Amygdala (tissue), 56 donors: Measurements from ENCODE around the gene RFTN1.

Experiments used
- DNase-seq, 56 donors: peaks; one replicate each; lab custom pipeline; 2025; lab: John Stamatoyannopoulos, UW

Gene RFTN1

DNA sequence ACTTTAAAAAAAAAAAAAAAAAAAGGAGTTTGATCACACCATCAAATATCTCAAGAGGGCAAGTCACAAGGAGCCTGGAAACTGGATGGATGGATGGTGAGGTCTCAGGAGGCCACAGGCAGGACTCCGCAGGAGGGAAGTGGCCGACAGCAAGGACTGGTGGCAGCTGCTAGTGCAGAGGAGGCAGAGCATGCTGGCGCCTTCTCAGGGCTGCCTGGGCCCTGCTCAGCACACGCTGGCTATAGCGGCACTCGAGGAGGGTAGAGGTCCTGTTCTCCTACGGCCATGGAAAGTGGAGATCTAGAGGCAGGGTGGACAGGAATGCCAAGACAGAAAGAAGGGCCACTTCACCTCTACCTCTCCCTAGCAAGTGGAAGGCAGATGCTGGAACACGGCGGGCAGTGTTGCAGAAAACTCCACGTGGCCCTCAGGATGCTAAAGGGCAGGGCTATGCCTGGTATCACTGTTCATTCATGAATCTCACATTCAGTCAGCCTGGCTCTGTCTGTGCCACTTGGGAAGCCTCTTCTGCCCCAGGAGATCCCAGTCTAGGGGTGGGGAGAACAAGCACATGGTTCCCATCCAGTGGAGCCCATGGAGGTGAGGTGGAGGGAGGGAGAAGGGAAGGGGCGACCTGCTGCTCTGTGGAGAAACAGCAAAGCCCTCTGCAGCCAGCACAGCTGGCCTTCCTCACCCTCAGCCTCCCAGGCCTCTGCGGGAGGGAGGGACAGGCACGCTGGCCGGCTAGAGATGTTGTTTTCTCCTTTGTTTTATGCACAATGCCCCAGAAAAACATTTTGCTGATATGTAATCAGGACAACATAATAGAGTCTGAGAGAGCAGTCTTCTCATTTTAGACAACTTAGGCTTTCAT lies 177.5 kb downstream of the RFTN1 start:
- no peak for DNase-seq

DNA sequence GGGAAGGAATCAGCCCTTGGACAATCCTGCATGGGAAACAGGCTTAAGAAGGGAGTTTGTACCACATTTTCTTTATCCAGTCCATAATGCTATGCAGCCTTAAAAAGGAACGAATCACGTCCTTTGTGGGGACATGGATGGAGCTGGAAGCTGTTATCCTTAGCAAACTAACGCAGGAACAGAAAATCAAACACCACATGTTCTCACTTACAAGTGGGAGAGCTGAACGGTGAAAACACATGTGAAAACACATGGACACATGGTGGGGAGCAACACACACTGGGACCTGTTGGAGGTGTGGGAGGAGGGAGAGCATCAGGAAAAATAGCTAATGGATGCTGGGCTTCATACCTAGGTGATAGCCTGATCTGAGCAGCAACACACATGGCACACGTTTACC lies 178.2 kb downstream of the RFTN1 start:
- no peak for DNase-seq

DNA sequence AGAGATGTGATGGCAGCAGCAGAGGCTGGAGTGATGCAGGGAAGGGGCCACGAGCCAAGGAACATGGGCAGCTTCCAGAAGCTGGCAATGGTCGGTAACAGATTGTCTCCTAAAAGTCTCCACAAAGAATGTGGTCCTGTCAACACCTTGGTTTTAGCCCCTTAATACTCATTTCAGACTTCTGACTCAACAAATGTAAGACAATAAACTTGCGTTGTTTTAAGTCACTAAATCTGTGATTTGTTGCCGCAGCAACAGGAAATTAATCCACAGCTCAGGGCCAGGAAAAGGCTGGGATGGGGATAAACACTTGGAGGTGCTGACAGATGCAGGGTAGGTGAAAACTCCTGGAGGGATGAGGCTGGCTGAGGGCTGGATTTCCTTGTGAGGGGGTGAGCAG lies 178.6 kb downstream of the RFTN1 start:
- DNase-seq, result no peak

DNA sequence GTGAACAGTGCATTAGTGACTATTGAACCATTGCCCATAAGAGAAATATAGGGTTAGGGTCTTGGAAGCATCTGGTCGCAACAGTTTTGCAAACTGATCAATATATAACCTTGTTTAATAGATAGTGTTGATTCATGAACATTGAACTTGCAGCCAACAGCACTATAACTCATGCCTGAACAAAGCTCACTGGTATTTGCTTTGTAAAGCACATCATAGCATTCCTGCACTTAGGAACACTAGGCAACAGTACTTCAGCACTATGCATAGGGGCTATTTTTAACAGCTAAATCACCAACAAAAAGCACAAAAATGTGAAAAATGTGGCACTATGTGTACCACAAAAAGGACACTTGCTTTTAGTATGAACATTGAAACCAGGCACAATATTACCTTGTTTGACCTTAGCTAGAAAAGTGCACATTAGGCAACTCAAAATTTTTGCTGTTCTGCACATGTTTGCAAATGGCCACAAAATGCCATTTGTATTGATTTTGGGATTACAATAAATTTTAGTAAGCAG lies 180.5 kb downstream of the RFTN1 start:
- DNase-seq, result no peak

DNA sequence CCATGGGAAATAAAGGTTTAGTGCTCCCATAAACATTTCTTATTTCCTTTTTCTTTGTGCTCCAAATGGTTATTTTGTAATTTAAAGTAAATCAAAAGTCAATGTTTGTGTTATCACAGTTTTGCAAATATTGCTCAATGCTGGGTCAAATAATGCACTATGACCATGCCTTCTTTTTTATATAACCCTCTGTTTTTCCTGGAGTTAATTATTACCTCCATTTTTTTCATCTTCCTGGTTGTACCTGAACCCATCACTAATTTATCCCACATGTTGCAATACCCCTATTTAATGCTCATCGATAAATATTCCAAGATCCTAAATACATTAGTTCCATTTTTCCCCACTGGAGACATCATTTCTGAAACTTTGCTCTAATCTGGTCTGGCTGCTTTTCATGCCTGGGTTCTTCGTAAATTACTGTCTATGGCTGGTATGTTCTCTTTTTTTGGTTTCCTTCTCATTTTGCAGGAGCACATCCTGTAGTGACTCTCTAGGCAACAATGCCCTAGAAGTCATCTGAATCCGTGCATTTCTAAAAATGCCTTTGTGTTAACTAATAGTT lies 182.1 kb downstream of the RFTN1 start:
- DNase-seq, result no peak

DNA sequence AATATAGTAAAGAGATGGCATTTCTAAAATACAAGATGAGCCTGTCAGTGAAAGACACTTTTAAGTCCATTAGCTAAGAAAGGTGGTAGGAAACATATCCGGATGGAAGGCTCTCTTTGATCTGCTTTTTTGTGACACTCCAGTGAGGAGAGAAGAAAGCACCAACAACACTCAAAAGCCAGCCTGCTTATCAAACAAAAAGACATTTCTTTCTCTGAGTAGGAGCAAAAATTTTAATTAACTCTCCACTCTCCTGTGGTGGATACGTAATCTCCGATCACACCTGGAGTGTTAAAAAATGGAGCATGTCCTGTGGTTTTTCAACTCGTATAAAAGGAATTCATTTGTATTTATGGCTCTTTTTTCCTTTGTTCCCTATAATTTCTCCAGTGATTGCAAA lies 183.1 kb downstream of the RFTN1 start:
- no peak for DNase-seq

DNA sequence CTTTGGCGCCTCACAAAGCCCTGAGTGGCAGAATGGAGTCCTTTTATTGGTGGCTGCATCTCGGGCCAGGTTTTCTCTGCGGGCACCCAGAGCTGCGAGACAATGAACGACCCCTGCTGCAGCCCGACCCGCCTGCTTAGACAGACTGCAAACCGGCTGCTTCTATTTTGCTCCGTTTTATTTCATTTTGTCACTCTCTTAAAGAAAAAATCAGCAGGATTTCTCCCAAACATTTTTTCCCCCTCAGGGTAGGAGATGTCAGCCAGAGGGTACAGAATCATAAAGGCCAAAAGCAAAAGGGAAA lies 183.7 kb downstream of the RFTN1 start:
- DNase-seq, result no peak

DNA sequence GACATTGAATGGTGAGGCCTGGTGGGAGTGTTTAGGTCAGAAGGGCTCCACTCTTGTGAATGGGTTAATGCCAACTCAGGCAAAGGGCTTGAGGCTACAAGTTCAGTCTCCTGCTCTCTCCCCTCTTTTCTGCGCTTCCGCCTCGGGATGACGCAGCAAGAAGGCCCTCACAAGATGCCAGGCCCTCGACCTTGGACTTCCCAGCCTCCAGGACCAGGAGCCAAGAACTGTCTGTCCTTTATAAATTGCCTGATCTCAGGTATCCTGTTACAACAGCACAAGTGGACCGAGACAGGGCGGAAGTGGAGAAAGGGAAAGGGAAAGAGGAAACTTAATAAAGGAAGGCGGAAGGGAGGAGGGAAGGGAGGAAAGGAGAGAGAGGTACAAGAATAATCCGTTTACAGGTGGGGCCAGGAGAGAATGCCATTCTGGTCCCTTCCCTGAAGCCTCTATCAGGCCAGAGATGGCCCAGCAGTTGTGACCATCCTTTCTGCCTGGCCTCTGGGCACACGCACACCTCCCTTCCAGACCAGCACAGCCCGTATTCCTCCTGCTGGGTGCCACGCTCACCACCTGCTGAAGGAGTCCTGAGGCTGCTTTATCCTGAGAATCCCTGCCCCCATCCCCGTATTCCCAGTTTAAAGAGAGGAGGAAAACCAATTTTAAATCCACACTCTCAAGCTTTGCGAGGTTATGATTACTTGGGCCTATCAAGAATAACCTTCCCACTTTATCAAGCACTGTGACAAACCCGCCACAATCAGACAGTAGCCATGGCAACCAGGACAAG lies 184.3 kb downstream of the RFTN1 start:
- DNase-seq, result peak in 1 of 56 donors; percentile 20

DNA sequence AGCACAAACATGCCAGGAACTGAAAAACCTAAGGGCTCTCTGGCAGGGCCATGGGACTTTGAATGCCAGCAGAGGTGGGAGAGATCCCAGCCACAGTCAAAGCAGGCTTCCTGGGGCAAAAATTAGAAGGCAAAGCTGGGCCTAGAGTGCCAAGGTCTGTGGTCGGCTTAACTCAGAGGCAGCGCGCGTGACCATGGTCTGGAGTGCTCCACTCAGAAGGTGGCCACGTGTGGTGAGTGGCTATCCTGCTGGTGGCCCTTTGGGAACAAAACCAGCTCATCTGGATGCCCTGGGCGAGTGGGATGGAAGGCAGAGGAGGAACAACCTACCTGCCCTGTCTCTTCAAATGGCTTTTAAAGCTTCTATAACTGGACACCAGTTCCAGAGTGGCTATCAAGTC lies 185.4 kb downstream of the RFTN1 start:
- no peak for DNase-seq

DNA sequence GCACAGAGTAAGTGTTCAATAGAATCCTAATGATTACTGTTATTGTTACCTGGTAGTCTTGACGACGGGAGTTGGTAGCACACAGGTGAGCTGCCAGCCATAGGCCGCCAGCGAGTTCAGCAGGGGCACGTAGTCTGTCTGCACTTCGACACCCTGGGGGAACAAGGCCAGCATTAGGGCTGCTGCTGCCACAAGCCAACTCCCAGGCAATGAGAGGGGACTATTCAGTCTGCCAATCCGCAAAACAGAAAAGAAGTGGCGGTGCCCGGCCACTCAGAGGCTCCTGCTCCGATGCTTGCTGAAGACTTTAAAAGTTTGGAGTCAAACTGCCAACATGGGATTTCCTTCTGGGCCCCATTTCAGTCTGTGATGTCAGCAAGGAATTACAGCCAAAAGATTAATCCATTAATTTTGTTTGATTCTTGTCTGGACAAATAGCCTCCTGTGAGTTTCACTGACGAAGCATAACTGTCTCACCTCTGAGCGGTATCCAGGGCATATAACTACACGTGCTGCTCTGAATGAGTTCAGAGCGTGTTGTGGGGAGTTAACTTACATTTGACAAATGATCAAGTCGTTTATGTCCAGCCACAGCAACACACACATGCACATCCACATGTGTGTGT lies 186.7 kb downstream of the RFTN1 start:
- DNase-seq, result no peak

DNA sequence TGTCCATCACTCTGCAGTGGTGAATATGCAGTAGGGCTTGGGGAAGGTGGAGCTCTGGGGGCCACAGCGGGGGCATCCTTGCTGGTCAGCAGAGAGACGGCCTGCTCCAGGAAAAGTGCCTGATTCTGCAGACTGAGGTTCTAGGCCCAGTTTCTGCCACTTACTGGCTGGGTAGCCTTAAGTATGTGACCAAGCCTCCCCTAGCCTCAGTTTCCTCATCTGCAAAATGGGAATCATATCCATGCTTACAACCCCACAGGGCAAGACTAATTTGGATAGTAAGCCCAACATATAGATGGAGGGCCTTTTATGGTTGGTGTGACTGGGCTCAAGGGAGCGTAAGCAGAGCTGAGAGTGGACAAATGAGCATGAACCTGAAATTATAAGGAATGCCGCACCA lies 187.6 kb downstream of the RFTN1 start:
- no peak for DNase-seq

DNA sequence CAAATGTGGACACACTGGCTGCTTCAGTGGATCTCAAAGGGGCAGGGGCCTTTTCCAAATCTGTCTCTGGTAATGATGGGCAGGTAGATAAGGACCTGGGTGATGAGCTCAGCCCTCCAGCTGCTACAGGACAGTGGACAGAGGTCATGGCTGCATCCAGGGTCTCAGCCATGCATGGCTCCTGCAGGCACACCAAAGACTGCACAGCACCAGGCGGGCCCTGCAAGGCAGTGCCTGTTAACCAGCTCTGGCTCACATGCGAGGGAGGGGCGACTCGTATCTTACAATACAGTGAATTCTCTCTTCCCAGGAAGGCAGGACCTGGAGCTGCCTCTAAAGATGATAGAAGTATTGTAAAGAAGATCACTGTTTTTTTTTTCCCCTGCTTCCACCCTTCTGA lies 189.8 kb downstream of the RFTN1 start:
- DNase-seq, result no peak

DNA sequence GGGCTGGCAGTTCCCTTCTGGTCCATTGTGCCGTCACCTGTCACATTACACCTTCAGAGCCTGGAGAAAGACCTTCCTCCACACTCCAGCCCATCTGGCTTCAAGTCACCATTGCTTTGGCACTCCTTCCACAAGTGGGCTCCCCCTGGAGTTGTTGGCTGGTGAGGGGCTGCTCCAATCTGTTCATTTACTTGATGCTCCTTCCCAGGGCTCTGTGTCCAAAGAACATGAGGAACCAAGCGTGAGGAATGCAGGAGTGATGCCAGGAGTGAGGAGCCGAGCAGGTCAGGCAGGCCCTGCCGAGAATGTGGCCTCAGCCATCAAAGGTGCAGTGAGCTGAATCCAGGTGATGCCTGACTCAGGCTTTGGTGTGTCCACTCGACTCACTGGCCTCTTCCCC lies 191.3 kb downstream of the RFTN1 start:
- no peak for DNase-seq

DNA sequence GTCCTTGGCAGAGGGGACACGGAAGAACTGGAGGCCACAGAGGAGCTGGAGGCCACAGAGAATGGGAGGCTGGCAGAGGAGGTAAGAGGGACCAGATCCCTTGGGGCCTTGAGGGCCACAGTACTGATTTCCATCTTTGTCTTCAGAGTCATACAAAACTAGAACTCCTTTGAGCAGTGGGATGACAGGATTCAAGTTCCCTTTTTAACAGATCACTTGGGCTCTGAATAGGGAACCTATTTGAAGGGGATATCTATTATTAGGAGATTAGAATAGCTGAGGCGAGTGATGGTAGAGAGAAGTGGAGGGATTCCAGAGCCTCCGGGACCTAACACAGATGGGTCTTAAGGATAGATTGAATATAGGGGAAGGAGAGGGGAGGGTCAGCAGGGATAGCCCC lies 192.8 kb downstream of the RFTN1 start:
- DNase-seq, result no peak

DNA sequence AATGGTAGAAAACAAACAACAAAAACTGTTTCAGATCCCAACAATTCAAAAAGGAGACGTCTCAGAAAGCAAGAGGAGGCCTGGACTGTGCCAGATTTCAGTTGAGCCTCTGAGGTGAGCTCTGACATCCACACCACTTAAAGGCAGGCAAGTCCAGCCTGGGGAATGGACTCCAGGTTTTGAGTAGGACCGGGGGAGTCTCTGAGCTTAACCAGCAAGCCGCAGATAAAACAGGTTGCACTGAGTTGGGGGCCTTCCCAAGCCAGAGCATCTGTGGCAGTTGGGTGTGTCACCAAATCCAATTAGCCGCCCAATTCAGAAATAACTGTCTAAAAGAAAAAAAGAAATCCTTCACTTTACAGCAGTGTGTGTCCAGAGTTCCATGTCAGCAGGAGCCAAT lies 193.8 kb downstream of the RFTN1 start:
- DNase-seq, result no peak

DNA sequence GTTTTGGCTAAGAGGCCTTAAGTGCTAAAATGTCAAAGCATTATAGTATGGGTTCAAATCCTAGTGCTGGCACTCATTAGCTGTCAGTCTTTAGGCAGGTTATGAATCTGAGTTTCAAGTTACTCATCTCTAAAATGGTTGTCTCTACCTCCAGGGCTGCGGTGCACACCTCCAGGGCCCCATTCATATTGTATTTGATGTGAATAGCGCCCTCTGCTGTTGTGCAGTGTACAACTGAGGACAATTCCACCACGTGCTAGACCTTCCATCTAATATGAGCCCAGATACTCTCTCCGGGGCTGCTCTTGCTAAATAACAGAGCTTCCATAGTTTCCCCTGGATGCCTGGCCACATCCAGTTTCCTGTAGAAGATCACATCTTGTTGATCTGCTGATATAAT lies 194.2 kb downstream of the RFTN1 start:
- no peak for DNase-seq

DNA sequence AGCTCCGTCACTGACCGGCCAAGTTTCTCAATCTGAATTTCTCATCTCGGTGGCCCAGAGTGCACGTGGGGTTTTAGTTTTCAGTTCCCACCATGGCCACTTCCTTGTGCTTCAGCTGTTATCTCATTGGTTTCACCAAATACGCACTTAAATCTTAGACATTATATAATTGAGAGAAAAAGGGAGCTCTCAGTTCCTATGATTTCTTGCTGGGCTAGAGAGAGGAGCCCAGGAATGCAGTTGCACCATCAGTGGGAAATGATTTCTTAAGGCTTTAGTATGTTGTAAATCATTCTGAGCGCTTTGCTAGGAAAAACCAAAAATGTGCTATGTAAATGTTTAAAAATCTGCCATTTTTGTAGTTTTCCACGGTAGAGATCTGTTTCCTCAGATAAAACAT lies 195.3 kb downstream of the RFTN1 start:
- no peak for DNase-seq

DNA sequence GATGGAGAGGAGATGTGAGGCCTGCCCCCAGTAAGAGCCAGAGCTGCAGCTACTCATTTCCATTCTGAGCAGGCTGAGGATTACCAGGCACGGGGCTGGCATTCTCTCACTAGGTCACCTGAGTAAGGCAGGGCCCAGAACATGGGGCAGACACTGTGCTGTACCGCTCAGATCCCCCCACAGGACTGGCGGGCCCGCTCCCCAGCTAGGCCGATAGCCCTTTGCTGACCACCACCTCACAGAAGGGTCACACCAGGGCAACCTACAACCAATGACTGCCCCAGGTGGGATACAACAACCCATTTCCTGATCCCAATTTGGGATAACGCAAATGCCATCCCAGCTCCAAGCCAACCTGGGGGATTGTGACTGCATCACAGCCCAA lies 195.9 kb downstream of the RFTN1 start:
- DNase-seq, result no peak

DNA sequence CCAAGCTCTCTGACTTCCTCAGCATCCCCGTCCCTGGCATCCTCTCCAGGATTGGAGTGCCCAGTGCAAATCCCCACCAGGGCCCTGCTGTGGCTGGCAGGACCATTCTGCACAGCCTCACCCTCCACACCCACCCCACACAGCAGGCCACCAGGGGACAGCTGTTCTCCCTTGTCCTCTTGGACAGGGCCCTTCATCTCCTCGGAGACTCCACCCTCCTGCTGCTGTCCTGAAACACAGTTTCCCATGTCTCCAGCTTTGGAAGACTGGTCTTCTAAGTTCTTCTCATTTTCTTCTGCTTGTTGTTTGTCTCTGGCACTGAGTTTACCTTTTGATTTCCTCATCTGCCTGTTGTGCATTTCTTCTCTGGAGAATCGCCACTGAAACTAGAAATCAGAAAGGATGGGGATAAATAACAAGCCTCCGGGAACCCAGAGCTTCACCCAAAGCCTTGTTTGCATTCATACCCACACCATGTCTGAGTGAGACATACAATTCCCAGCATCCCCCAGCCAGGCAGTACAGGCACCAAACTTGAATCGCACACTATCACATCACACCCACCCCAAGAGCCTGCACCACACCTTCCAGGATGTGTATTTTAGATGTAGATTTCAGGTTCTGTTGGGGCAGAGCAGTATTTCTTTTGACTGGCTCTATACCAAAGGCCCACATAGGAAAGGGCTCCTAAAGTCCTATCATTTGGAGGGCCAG lies 196.5 kb downstream of the RFTN1 start:
- DNase-seq, result no peak

DNA sequence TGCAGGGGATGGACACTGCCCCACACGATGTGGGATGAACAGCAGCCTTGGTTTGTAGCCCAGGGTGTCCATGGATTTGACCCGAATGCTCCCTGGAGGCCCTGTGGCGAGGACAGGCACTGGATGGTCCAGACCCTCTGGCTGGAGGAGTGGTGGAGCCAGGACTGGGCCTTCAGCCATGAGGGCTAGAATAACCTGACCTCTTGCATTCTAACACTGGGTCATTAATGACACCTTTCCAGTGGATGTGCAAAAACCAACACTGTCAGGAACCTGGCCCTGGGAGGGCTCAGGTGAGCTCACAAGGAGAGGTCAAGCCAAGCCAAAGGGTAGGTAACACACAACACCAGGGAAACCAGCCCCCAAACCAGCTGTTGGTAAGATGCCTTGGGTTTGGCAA lies 197.1 kb downstream of the RFTN1 start:
- no peak for DNase-seq

DNA sequence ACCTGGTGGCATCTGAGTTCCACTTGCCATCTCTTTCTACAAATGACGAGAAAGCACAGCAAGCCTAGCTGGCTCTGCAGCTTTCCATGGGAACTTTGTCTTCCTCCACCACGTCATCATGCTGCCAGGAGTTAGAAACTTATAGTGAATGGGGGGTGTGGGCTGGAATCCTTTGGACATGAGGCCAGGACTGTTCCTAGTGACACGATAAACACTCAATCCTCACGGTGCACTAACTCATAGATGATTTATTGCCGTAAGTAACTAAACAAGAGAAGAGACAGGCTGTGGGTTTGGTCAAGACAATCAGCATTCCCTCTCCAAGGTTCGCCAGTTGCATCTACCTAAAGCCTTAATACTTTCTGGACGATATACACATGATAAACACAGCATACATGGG lies 197.9 kb downstream of the RFTN1 start:
- DNase-seq, result no peak
